GM19467 (cell line): ENCODE results near the gene CNDP1.
"Not testable (repeated sequence)": the region's sequence is repeated elsewhere in the genome, so short reads cannot be mapped to it uniquely, and the experiment has no call there.

Source experiments
- ATAC-seq: cut with Tn5 transposase; IDR thresholded peaks from one replicate; pipeline ENCODE4 v1.9.1; 2021; ENCODE audit warnings: mild to moderate bottlenecking, moderate library complexity; ENCODE audit not compliant: unreplicated experiment

CNDP1 gene

DNA sequence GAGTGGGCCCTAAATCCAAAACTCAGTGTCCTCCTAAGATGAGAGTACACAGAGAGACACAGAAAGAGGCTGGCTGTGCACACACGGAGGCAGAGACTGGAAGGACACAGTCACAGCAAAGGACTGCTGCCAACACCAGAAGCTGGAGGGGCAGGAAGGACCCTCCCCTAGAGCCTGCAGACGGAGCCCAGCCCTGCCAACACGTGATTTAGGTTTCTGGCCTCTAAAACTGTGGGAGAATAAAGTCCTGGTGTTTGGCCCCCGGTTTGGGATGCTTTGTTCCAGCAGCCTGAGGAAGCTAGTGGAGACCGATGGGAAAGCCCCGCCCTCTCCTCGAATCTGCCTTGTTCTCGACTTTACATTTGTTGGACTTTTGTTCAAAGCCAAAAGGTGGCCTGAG, 10.6 kb downstream of the CNDP1 start:
- ATAC-seq = no peak

DNA sequence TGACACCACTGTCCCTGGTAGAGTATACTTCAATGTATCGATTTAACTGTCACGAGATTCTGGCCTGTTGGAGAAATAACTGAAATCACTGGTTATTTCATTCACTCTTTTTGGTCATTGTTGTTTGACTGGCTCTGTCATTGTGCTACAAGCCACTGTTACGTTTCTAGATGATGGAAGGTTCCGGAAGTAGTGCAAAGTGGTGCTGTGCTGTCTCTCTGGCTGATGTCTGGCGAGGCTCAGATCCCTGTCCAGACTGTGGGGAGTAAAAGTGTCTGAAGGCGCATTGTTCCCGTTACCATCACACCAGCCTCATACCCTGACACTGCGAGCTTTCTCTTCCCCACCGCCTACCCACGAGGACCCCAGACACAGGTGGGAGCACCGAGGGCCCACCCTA, 11.7 kb downstream of the CNDP1 start:
- ATAC-seq = no peak

DNA sequence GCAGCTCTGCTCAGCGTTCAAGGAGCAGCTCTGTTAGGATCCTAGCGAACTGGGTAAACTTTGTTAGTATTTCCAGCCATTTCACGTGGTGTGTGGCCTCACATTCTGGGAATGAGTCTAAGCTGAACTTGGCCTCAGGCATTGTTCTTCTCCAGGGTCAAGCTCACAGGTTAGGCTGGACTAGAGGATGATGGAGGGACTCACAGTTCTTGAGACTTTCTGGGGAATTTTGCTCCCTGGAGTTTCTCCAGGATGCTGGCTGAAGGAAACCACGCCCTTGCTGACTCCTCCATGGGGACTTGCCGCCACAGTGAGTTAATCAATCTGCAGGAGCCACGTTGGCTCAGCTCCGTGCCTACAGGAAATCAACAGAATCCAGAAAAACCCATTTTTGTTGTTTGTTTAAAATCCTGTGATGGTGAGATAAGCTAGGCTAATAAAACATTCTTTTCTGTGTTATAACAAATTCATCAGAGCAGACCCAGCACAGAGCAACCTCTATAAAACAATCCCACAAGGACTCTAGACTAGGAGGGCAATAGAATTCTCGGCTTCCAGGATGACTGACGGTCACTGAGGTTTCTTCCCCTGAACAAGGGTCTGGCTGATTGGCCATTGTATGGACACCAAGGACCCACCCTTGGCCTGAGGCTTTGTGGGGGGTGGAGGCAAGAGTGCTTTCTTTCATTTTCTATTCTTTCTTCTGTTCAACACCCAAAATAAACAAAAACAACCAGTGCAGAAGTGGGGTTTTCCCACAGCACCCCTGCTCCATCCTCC, 12.6 kb downstream of the CNDP1 start:
- no peak for ATAC-seq

DNA sequence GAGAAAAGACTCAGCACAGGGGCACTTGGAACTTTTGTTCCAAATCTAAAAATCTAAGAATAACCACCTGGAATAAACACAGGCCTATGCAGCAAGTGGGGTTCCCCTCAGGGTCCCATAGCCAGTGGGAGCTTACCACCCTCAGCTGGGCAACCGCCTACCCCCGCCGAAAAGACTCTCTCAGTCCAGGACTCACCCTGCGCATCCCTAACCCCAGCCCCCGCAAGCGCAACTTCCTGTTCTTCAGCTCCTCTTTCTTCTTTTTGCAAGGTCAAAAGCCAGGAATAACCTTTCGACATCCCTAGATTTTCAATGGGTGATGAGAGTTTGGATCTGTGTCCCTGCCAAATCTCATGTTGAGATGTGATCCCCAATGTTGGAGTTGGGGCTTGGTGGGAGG, 13.6 kb downstream of the CNDP1 start:
- no peak for ATAC-seq

DNA sequence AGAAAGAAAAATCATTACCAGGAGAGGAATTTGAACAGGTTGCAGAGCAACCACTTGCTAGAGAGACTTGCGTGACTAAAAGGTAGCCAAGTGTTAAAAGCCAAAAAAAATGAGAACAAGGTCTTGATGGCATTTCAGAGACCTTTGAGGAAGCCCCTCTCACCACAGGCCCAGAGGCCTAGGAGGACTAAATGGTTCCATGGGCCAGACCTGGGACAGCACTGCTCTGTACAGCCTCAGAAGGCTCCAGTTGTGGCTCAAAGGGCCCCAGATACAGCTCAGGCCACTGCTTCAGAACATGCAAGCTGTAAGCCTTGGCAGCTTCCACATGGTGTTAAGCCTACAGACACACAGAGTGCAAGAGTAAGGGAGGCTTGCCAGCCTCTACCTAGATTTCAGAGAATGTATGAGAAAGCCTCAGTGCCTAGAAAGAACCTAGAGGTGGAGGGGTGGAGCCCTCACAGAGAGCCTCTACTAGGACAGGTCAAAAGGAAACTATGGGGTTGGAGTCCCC, 15.3 kb downstream of the CNDP1 start:
- ATAC-seq = no peak

DNA sequence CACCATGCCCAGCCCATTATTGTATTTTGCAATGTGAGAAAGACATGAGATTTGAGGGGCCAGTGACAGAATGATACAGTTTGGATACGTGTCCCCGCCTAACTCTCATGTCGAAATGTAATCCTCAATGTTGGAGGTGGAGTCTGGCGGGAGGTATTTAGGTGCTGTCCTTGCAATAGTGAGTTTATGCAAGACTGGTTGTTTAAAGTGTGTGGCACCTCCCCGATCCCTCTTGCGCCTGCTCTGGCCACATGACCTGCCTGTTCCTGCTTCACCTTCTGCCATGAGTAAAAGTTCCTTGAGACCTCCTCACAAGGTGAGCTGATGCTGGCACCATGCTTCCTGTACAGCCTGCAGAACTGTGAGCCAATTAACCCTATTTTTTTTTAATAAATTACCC, 16.6 kb downstream of the CNDP1 start:
- ATAC-seq = no peak

DNA sequence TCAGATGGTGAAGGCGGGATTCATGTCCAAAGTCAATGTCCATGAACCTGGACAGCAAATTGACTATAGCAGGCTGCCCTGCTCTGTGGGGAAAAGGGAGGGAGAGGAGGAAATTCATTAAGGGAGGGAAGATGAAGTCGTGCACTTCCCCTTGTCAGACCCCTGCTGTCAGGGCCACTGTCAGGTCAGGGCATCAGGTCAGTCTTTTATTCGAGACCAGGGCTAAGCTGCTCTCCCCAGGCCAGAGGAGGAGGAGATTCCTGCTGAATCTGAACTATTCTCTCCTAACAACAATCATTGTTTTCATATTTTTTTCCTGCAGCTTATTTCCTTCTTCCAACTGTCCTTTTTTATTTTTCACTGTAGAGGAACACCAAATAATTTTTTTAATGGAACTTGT, 17.2 kb downstream of the CNDP1 start:
- no peak for ATAC-seq

DNA sequence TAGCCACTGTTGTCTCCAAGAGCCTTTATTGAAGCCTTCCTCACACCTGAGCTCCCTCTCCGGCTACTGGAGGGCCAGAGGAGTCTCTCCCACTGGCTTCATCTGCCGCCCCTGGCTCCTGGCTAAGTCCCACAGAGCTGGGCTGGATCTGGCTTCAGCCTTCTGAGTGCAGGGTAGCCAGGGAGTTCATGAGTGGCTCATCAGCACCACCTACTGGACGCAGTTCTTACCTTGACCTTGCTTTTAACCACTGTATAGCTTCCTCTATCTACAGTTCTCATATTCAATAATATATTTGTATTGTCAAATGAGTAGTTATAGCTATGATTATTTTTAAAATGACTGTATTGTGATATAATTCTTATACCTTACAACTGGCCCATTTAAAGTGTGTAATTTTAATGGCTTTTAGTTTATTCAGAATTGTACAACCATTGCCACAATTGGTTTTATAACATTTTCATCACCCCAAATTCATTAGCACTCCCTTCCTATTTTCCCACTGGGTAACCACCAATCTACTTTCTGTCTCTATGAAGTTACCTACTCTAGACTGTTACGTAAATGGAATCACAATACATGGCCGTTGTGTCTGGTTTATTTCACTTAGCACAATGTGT, 17.7 kb downstream of the CNDP1 start:
- peak; percentile 99 for ATAC-seq

DNA sequence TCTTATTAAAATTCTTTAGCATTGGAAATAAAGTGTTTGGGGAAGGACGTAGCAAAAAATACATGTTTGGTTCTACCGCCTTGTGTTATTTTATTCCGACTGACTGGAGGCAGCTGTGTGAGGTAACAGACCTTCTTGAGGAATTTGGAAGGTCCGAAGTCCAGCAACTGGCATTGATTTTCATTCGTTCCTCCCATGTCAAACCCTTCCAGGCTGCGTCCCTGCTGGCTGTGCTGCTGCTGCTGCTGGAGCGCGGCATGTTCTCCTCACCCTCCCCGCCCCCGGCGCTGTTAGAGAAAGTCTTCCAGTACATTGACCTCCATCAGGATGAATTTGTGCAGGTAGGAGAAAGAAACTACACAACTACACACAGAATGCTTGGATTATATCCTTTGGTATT, 21.8 kb downstream of the CNDP1 start:
- ATAC-seq = no peak

DNA sequence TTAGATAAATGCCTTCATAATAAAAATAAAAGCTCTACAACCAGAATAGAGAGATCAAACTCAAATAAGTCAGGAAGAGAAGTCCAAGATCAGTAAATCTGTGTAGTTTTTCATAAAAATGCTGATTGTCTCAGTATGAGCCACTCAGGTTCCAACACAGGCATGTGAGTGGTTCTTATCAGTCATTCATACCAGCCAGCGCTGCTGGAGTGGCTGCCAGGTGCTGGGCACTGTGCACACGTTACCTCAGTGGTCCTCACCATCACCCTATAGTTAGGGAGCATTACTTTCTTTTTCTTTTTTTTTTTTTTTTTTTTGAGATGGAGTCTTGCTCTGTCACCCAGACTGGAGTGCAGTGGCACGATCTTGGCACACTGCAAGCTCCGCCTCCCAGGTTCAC, 23.8 kb downstream of the CNDP1 start:
- no peak for ATAC-seq

DNA sequence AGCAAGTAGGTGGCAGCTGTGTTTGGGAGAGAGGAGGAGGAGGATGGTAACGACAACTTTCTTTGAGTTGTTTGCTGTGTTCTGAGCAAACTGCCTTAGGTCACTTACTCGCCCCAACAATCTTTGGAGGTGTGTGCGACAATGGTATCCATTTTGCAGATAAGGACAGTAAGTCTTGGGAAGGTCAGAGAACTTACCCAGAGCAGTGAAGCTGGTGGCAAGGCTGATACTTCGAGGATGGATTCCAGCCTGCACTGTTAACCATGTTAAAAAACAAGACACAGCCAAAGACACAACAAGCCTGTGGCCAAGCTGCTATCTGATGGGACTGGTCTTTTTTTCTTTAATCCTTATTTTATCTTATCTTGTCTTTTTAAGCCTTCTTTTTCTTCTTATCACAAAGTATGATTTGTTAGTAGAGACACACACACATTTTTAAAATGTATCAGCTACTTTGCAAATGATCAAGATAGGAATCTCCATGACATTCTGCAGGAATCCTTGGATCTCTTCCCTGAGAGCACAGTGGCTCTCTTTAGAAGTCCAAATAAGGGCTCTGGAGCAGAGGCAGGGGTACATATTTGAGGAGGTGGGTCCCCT, 27.9 kb downstream of the CNDP1 start:
- no peak for ATAC-seq

DNA sequence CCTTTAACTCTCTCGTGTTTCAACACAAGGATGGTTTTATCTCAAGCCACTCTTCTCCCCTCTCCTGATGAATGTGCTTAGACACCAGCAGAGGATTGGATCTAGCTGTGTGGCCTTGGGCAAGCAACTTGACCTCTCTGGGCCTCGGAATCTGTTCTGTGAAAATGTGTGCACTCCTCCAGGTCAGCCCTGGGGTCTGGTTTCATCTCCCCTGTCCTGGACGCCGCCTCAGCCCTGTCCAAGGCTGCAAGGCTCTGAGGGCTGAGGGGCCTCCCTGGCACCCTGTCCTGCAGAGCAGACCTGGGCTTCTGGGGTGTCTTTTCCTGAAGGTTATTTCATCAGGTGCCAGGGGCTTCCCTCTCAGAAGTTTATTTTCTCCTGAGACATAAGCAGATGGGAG, 28.5 kb downstream of the CNDP1 start:
- ATAC-seq = no peak

DNA sequence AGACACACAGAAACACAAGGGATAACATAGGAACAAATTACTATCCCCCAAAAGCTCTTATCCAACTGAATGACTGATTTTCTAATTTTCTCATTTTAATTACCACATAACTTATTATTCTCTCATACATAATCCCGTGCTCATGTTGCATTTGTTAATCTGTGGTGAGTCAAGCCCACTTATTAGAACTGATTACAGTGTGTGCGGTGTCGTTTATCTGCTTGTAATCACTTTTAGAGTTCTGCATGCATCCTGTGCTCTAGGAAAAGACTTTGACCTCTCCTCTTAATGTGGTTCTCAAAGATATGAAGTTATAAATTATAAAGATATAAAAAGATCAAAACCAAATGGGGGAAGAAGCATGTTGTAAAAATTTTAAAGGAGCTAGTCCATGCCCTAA, 29.7 kb downstream of the CNDP1 start:
- ATAC-seq = no peak

DNA sequence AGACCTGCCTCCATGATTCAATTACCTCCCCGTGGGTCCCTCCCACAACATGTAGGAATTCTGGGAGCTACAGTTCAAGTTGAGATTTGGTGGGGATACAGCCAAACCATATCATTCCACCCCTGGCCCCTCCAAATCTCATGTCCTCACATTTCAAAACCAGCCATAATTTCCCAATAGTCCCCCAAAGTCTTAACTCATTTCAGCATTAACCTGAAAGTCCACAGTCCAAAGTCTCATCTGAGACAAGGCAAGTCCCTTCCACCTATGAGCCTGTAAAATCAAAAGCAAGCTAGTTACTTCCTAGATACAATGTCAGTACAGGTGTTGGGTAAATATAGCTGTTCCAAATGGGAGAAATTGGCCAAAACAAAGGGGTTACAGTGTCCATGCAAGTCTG, 30.9 kb downstream of the CNDP1 start:
- not testable (repeated sequence) for ATAC-seq

DNA sequence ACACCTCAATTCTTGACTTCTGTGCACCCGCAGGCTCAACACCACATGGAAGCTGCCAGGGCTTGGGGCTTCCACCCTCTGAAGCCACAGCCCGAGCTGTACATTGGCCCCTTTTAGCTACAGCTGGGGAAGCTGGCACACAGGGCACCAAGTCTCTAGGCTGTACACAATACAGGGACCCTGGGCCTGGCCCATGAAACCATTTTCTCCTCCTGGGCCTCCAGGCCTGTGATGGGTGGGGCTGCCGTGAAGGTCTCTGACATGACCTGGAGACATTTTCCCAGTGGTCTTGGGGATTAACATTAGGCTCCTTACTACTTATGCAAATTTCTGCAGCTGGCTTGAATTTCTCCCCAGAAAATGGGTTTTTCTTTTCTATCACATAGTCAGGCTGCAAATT, 31.7 kb downstream of the CNDP1 start:
- not testable (repeated sequence) for ATAC-seq

DNA sequence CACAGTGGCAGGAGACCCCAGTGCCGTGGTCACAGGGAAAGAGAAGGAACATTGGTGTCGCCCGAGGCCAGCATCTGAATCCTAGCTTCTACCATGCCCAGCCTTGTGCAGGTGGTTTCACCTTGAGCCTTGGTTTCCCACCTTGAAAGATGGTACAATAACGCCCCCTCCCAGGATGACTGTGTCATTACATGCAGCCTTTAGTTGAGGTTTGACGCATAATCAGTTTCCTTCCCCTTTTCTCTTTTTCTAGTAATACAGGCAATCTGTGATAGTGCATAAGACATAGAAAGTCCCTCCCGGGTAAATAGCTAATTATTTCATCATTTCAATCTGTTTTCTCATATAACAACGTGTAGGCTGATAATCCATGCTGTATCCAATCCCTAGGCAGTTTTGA, 33.5 kb downstream of the CNDP1 start:
- ATAC-seq = no peak

DNA sequence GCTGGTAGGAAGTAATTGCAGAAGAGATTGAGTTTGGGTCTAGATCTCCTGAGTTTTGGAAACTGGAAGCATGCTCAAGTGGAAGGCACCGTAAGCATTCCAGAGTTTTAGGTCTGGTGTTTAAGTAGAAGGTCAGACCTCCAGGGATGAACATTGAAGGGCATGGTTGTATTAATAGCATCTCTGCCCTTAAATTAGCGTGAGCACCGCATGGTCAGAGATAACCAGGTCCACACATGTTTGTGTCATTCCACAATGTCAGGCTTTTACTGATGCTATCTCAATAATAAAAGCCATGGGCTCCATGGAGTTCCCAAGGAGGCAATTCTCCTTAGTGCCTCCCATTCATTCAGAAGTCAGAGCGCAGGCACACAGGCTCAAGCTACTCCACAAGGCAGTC, 35.1 kb downstream of the CNDP1 start:
- no peak for ATAC-seq

DNA sequence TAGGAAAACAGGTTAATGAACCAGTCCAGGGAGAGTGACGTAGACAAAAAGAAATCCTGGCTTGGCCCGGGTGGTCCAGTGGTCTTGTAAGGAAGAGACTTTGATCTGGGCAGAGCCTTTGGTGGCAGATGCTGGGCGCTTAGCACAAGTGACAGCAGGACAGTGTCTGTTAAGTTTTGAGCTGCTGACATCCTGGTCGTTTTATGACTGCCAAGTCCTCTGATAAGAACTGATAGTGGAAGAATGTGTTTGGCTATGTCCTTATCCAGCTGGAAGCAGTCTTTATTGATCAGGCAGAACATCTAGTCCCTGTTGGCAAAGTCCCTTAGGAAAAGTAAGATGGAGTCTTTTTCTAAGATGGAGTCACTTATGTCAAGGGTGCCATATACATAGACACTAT, 36.0 kb downstream of the CNDP1 start:
- no peak for ATAC-seq

DNA sequence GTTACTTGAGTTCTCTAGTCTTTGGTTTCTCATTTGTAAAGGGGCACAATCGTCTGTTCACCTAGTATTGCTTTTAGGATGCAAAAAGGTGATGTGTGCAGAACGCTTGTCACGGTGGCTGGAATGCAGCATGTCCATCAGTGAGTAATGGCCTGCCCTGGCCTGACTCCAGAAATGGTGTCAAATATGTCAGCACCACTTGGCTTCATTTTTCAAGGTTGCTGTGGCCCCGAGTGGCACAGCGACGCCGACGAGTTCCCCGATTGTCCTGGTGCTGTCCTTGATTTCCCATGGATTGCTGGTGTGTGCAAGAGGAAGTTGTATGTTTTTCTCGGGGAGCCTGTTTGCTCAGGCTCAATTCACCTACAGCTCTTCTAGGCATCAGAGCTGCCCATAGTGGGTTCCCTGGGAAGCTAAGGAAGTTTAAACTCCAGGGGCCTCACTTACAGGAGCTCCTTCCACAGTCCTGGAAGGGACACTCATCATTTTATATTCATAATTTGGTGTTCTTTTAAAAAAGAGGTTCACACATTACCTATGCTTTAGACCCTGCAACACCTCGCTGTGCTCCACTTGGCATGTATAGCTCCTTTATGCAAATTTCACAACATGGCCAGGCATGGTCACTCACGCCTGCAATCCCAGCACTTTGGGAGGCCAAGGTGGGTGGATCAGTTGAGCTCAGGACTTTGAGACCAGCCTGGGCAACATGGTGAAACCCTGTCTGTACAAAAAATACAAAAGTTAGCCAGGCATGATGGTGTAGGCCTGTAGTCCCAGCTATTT, 37.8 kb downstream of the CNDP1 start:
- no peak for ATAC-seq

DNA sequence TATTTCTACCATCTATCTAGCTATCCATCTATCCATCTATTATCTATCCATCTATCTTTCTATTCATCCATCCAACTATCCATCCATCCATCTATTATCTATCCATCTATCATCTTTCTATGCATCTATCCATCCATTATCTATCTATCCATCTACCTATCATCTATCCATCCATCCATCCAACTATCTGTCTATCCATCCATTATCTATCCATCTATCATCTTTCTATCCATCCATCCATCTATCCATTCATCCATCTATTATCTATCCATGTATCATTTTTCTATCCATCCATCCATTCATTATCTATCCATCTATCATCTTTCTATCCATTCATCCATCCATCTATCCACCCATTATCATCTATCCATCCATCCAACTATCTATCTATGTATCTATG, 38.8 kb downstream of the CNDP1 start:
- no peak for ATAC-seq

DNA sequence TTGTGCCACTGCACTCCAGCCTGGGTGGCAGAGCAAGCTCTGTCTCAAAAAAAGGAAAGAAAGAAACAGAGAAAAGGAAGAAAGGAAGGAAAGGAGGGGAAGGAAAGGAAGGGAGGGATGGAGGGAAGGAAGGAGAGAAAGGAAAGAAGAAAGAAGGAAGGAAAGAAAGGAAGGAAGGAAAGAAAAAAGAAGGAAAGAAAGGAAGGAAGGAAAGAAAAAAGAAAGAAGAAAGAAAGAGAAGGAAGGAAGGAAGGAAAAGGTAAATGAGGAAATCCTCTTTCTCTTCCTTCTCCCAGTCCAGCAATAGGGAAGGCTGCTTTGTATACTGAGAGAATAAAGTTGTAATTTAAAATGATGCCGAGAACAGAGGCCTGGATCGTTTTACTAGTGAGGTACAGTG, 40.6 kb downstream of the CNDP1 start:
- no peak for ATAC-seq
